Measurements from ENCODE around the gene PLCH2.
"Not testable (repeated sequence)": the region's sequence is repeated elsewhere in the genome, so short reads cannot be mapped to it uniquely, and the experiment has no call there.

- TF ChIP-seq CTCF (IDR thresholded peaks at IDR 0.05; ENCODE audit: borderline replicate concordance, extremely low read depth, low read length, poor library complexity, severe bottlenecking); EZH2 (IDR thresholded peaks at IDR 0.05; ENCODE audit: borderline replicate concordance, low read depth, low read length, severe bottlenecking): not testable (repeated sequence)
Observed at GRCh38 chr1:2440346-2440745, 35.7 kb upstream of the PLCH2 start.

All from DND-41 (cell line).